Kidney epithelial cell (primary cell): ENCODE data around the gene BEND7. TPM values are rescaled to one million over a fixed set of nuclear protein-coding genes. Genes with fewer than 3 reads are reported as not detected.

Source experiments
- DNase-seq: peaks from one replicate; pipeline ENCODE4 v3.0.0-alpha.2; 2010; ENCODE audit warnings: low read depth
- H3K27me3 ChIP-seq: 2 replicates; pipeline ENCODE4 v1.6.0; 2011; ENCODE audit warnings: low read length; ENCODE audit not compliant: control insufficient read depth, insufficient read depth
- H3K36me3 ChIP-seq: 2 replicates; pipeline ENCODE4 v1.5.1; 2011; ENCODE audit warnings: low read length; ENCODE audit not compliant: control insufficient read depth, insufficient read depth
- H3K4me3 ChIP-seq: 2 replicates; pipeline ENCODE4 v1.5.1; 2011; ENCODE audit warnings: low read depth, mild to moderate bottlenecking, control low read depth, low read length
- CTCF ChIP-seq: IDR thresholded peaks from 2 replicates; pipeline ENCODE4 v1.5.1; 2011; ENCODE audit warnings: mild to moderate bottlenecking, moderate library complexity, low read length, control low read depth, inconsistent platforms; ENCODE audit not compliant: insufficient read depth, poor library complexity, severe bottlenecking
- total RNA-seq: library from RNA; depleted of rRNA; stranded (reverse); fragments of >200 nt; gene quantifications from 2 replicates; pipeline ENCODE4 v1.2.3, GENCODE V29; 2015

Gene BEND7
- total RNA-seq, 1 donor from 2014 or later: 31.5 TPM

DNA sequence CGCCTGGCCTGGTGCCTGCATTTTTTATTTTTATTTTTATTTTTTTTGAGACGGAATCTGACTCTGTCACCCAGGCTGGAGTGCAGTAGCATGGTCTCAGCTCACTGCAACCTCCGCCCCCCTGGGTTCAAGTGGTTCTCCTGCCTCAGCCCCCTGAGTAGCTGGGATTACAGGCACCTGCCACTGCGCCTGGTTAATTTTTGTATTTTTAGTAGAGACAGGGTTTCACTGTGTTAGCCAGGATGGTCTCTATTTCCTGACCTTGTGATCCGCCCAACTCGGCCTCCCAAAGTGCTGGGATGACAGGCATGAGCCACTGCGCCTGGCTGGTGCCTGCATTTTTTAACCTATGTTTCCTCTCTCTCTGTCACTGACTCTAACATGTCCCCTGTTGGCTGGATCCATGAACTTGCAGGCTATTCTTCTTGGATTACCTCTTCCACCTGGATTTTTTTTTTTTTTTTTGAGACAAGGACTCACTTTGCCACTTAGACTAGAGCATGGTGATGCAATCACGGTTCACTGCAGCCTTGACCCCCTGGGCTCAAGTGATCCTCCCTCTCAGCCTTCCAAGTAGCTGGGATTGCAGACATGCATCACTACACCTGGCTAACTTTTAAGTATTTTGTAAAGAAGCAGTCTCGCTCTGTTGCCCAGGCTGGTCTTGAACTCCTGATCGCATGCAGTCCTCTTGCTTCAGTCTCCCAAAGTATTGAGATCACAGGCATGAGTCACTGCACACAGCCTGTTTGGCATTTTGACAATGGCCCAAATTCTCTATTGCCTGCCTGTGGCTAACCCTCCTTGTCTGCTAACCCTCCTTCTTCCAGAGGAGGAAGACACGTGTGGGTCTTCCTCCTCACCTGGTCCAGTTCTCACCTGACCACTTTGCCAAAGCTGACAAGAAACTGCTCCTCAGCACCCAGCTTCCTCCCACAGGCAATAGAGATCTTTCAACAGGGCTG is 34.9 kb upstream of the BEND7 start:
- Histone ChIP-seq H3K36me3 (no peaks in the 10 kb centered on the region), H3K4me3 (no peak overlapping the region), H3K27me3 (no peaks in the 10 kb centered on the region)
- peak; percentile 75 for DNase-seq
- TF ChIP-seq CTCF: no peak

DNA sequence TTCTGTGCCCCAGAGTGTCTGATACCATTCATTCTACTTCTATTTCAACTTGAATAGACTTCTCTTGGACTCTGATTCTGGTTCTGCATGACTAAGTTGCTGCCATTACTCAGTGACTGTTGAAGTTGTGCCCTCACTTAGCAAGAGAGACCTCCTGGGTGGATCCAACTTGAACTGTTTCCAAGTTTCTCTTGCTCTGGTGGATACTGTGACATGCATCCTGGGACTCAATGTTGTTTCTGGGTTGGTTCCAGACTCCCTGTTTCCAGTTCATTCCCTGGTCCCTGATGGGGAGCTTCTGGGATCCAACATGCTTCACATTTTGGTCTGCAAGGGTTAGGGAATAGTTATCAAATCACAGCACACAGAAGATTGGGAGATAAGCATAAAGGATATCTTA is 31.8 kb upstream of the BEND7 start:
- Histone ChIP-seq H3K27me3 (no peaks in the 10 kb centered on the region), H3K36me3 (no peaks in the 10 kb centered on the region), H3K4me3 (no peak overlapping the region)
- peak; percentile 94 for DNase-seq
- TF ChIP-seq CTCF: no peak

DNA sequence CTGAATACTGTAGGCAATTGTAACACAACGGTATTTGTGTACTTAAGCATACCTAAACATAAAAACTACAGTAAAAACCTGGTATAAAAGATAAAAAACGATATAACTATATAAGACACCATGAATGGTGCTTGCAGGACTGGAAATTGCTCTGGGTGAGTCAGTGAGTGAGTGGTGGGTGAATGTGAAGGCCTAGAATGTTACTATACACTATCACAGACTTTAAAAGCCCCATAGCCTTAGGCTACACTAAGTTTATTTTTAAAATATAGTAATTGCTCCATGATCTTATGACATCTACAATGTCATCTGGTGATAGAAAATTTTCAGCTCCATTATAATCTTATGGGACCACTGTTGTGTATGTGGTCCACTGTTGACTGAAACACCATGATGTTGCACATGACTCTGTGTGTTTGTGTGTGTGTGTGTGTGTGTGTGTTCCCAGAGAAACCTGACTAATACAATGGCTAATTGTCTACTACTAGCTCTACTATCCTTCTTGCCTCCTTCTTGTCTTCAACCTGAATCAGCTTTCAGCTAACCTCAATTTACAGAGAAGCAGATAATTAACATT is 30.4 kb upstream of the BEND7 start:
- no peaks in the 10 kb centered on the region for H3K27me3 ChIP-seq
- no peaks in the 10 kb centered on the region for H3K36me3 ChIP-seq
- TF ChIP-seq CTCF: no peak
- DNase-seq: no peak
- no peak overlapping the region for H3K4me3 ChIP-seq

DNA sequence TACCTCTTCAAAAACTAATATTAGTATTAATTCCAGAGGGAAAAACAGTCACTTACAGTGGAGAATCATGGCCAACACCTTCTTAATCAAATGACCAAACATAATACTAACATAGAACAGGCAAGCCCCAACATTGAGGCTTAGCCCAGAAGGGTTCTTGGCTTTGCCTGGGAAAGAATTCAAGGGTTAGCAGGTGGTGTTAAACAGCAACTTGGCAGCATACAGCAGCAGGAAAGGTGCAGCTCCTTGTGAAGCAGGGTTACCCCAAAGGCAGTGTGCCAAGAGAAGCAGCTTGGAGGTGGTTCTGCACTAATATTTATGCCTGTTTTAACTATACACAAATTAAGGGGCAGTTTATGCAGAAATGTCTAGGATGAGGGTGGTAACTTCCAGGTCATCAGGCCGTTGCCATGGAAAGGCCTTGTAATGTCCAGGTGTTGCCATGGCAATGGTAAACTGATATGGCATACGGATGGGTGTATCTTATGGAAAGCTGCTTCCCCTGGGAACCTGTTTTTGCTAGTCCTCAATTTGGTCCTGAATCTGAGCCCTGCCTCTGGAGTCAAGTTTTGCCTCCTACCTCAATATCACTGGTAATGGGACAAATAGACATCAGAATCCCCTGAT is 27.2 kb upstream of the BEND7 start:
- Histone ChIP-seq H3K27me3 (no peaks in the 10 kb centered on the region), H3K4me3 (no peak overlapping the region), H3K36me3 (no peaks in the 10 kb centered on the region)
- DNase-seq: no peak
- no peak for TF ChIP-seq CTCF

GRCh38 chr10:13550802-13551201 is 22.0 kb upstream of the BEND7 start:
- no peak for TF ChIP-seq CTCF
- Histone ChIP-seq H3K27me3 (no peaks in the 10 kb centered on the region), H3K36me3 (no peaks in the 10 kb centered on the region), H3K4me3 (no peak overlapping the region)
- no peak for DNase-seq
